NCI-H82 (cell line): ENCODE results near the gene ADAM22.

Experiments used
- DNase-seq: peaks from one replicate; lab custom pipeline; 2025; lab: John Stamatoyannopoulos, UW

The ADAM22 gene

GRCh38 chr7:88042803-88043202 lies 108.8 kb downstream of the ADAM22 start:
- DNase-seq: no peak

GRCh38 chr7:88044069-88044468 lies 110.0 kb downstream of the ADAM22 start:
- no peak for DNase-seq

- no peak for DNase-seq
Observed at GRCh38 chr7:88046839-88047573, 113.0 kb downstream of the ADAM22 start.

- DNase-seq: no peak
Observed at GRCh38 chr7:88057655-88058054, 123.6 kb downstream of the ADAM22 start.

- DNase-seq: no peak
Observed at GRCh38 chr7:88062238-88062637, 128.2 kb downstream of the ADAM22 start.

GRCh38 chr7:88069093-88069492 lies 135.0 kb downstream of the ADAM22 start:
- DNase-seq: no peak

- DNase-seq: no peak
Observed at GRCh38 chr7:88071994-88072714, 138.1 kb downstream of the ADAM22 start.

GRCh38 chr7:88072715-88073055 lies 138.6 kb downstream of the ADAM22 start:
- DNase-seq: no peak

GRCh38 chr7:88073626-88074025 lies 139.6 kb downstream of the ADAM22 start:
- no peak for DNase-seq

GRCh38 chr7:88075216-88075615 lies 141.2 kb downstream of the ADAM22 start:
- DNase-seq: no peak

GRCh38 chr7:88083883-88084282 lies 149.8 kb downstream of the ADAM22 start:
- DNase-seq: no peak

- DNase-seq: no peak
Observed at GRCh38 chr7:88089561-88089960, 155.5 kb downstream of the ADAM22 start.

- no peak for DNase-seq
Observed at GRCh38 chr7:88090240-88090639, 156.2 kb downstream of the ADAM22 start.

GRCh38 chr7:88090671-88091070 lies 156.6 kb downstream of the ADAM22 start:
- no peak for DNase-seq

- peak; percentile 87 for DNase-seq
Observed at GRCh38 chr7:88091988-88092675, 158.1 kb downstream of the ADAM22 start.

GRCh38 chr7:88092676-88092999 lies 158.6 kb downstream of the ADAM22 start:
- peak; percentile 87 for DNase-seq

GRCh38 chr7:88101769-88102168 lies 167.7 kb downstream of the ADAM22 start:
- no peak for DNase-seq

GRCh38 chr7:88102675-88103074 lies 168.6 kb downstream of the ADAM22 start:
- no peak for DNase-seq

- DNase-seq: no peak
Observed at GRCh38 chr7:88104732-88105131, 170.7 kb downstream of the ADAM22 start.

GRCh38 chr7:88105231-88105630 lies 171.2 kb downstream of the ADAM22 start:
- DNase-seq: no peak

- no peak for DNase-seq
Observed at GRCh38 chr7:88106434-88106833, 172.4 kb downstream of the ADAM22 start.

- no peak for DNase-seq
Observed at GRCh38 chr7:88109612-88110011, 175.6 kb downstream of the ADAM22 start.

- DNase-seq: peak; percentile 62
Observed at GRCh38 chr7:88111140-88111743, 177.2 kb downstream of the ADAM22 start.
